ENCODE measurements around the gene UCN2.

Gene UCN2

GRCh38 chr3:48575366-48575765, 11.8 kb upstream of the UCN2 start:
- TF ChIP-seq, protein P1, sequence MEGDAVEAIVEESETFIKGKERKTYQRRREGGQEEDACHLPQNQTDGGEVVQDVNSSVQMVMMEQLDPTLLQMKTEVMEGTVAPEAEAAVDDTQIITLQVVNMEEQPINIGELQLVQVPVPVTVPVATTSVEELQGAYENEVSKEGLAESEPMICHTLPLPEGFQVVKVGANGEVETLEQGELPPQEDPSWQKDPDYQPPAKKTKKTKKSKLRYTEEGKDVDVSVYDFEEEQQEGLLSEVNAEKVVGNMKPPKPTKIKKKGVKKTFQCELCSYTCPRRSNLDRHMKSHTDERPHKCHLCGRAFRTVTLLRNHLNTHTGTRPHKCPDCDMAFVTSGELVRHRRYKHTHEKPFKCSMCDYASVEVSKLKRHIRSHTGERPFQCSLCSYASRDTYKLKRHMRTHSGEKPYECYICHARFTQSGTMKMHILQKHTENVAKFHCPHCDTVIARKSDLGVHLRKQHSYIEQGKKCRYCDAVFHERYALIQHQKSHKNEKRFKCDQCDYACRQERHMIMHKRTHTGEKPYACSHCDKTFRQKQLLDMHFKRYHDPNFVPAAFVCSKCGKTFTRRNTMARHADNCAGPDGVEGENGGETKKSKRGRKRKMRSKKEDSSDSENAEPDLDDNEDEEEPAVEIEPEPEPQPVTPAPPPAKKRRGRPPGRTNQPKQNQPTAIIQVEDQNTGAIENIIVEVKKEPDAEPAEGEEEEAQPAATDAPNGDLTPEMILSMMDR (IDR thresholded peaks at IDR 0.05; ENCODE audit: insufficient read depth, low read depth, low read length, missing control alignments) = no peak
- H3K4me3 ChIP-seq (ENCODE audit: low read length) = no peak overlapping the region
- DNase-seq (ENCODE audit: low read depth) = no peak

DNA sequence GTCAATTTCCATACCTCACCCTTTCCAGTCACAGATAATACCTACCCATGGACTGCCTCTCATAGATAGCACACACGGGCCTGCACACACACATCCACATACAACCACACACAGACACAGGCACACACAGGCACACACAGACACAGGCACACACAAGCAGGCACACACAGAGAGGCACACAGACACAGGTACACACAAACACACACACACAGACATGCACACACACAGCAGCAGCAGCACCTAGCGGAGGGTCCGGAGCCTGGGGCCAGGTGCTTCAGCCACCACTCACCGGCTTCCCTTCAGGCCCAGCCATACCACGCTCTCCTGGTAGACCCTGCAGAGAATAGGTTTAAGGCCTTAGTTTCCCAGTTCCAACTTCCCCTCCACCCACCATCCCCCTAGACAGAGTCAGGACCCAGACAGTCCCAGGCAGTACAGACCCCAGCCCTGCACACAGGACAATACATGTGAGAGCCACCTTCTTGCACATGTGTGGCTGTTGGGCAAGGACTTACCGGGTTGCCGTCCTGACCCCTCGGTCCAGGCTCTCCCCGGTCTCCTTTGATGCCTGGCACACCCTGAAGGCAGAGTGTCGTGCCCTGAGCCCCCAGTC, 10.5 kb upstream of the UCN2 start:
- TF ChIP-seq, protein P1 (IDR thresholded peaks at IDR 0.05; ENCODE audit: insufficient read depth, low read depth, low read length, missing control alignments) = no peak
- DNase-seq (ENCODE audit: low read depth) = no peak
- no peak overlapping the region for H3K4me3 ChIP-seq (ENCODE audit: low read length)

- H3K4me3 ChIP-seq (ENCODE audit: low read length) = no peak overlapping the region
- TF ChIP-seq, protein P1 (IDR thresholded peaks at IDR 0.05; ENCODE audit: insufficient read depth, low read depth, low read length, missing control alignments) = no peak
- no peak for DNase-seq (ENCODE audit: low read depth)
Observed at GRCh38 chr3:48572517-48572916, 8.9 kb upstream of the UCN2 start.

DNA sequence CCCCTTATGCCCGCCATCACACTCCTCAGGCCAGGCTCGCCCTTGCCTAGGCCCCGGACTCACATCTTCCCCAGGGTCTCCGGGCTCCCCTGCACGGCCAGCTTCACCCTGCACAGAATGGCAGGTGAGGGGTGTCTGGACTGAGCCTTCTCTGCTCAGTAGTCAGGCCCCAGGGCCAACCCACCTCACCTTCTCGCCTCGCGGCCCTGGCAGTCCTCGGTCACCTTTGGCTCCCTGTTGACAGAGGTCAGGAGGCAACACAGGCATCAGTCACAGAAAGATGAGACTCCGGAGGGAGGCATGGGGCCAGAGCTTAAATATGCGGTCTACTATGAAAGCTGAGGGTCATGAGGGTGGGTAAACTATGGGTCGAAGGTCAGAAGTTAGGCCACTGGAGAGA, 8.4 kb upstream of the UCN2 start:
- no peak overlapping the region for H3K4me3 ChIP-seq (ENCODE audit: low read length)
- TF ChIP-seq, protein P1 (IDR thresholded peaks at IDR 0.05; ENCODE audit: insufficient read depth, low read depth, low read length, missing control alignments) = no peak
- no peak for DNase-seq (ENCODE audit: low read depth)

GRCh38 chr3:48569808-48570450, 6.3 kb upstream of the UCN2 start:
- no peak overlapping the region for H3K4me3 ChIP-seq (ENCODE audit: low read length)
- no peak for DNase-seq (ENCODE audit: low read depth)
- TF ChIP-seq, protein P1 (IDR thresholded peaks at IDR 0.05; ENCODE audit: insufficient read depth, low read depth, low read length, missing control alignments) = no peak

GRCh38 chr3:48569400-48569799, 5.8 kb upstream of the UCN2 start:
- H3K4me3 ChIP-seq (ENCODE audit: low read length) = no peak overlapping the region
- TF ChIP-seq, protein P1 (IDR thresholded peaks at IDR 0.05; ENCODE audit: insufficient read depth, low read depth, low read length, missing control alignments) = no peak
- DNase-seq (ENCODE audit: low read depth) = no peak

- no peak for DNase-seq (ENCODE audit: low read depth)
- TF ChIP-seq, protein P1 (IDR thresholded peaks at IDR 0.05; ENCODE audit: insufficient read depth, low read depth, low read length, missing control alignments) = no peak
- H3K4me3 ChIP-seq (ENCODE audit: low read length) = no peak overlapping the region
Observed at GRCh38 chr3:48568476-48568875, 4.9 kb upstream of the UCN2 start.
